Osteoblast (primary cell): ENCODE measurements around the gene CCDC92B. TPM values are rescaled to one million over a fixed set of nuclear protein-coding genes. Genes with fewer than 3 reads are reported as not detected.

Experiments
- DNase-seq: peaks from one replicate; pipeline ENCODE4 v3.0.0; 2011; ENCODE audit warnings: low spot score, mixed read lengths; ENCODE audit not compliant: insufficient read length; ENCODE audit errors: missing footprints
- H2AFZ ChIP-seq: 2 replicates; pipeline ENCODE4 v1.6.0; 2011; ENCODE audit warnings: mild to moderate bottlenecking, low read length
- H3K27ac ChIP-seq: 2 replicates; pipeline ENCODE4 v1.5.1; 2011; ENCODE audit warnings: mild to moderate bottlenecking, low read depth, low read length, moderate library complexity
- H3K27me3 ChIP-seq: 2 replicates; pipeline ENCODE4 v1.6.0; 2012; ENCODE audit warnings: mild to moderate bottlenecking, control low read depth, inconsistent platforms, low read length, moderate library complexity; ENCODE audit not compliant: insufficient read depth
- H3K36me3 ChIP-seq: 2 replicates; pipeline ENCODE4 v1.5.1; 2011; ENCODE audit warnings: mild to moderate bottlenecking, low read length, control low read depth, moderate library complexity; ENCODE audit not compliant: insufficient read depth
- H3K4me1 ChIP-seq: 2 replicates; pipeline ENCODE4 v1.5.1; 2011; ENCODE audit warnings: mild to moderate bottlenecking, low read length, control low read depth, moderate library complexity; ENCODE audit not compliant: insufficient read depth
- H3K4me2 ChIP-seq: 2 replicates; pipeline ENCODE4 v1.6.0; 2011; ENCODE audit warnings: mild to moderate bottlenecking, low read length; ENCODE audit not compliant: insufficient read depth
- H3K4me3 ChIP-seq: fragments of 200-600 bp; sonication (generic); 3 replicates; pipeline ENCODE4 v1.5.1; 2012; ENCODE audit warnings: mild to moderate bottlenecking, low read length, inconsistent platforms; ENCODE audit not compliant: insufficient read depth
- H3K79me2 ChIP-seq: 2 replicates; pipeline ENCODE4 v1.6.0; 2012; ENCODE audit warnings: mild to moderate bottlenecking, low read length, control low read depth, inconsistent platforms; ENCODE audit not compliant: insufficient read depth
- H3K9me3 ChIP-seq: 2 replicates; pipeline ENCODE4 v1.5.1; 2011; ENCODE audit warnings: low read depth, low read length, control low read depth
- H4K20me1 ChIP-seq: 2 replicates; pipeline ENCODE4 v1.6.0; 2012; ENCODE audit warnings: mild to moderate bottlenecking, low read length, control low read depth; ENCODE audit not compliant: insufficient read depth
- CTCF ChIP-seq: IDR thresholded peaks from 2 replicates; pipeline ENCODE4 v1.5.1; 2011; ENCODE audit warnings: mild to moderate bottlenecking, low read depth, low read length, moderate library complexity; ENCODE audit errors: extremely low read depth
- total RNA-seq: library from RNA; depleted of rRNA; stranded (reverse); fragments of >200 nt; gene quantifications from 2 replicates; pipeline ENCODE4 v1.2.3, GENCODE V29; 2012

CCDC92B gene
- total RNA-seq, 1 donor = not detected

GRCh38 chr17:2697611-2698162, 51.8 kb downstream of the CCDC92B start:
- DNase-seq = peak; percentile 84
- Histone ChIP-seq H3K4me1 (no peaks in the 10 kb centered on the region), H4K20me1 (peaks cover 6% of the 10 kb centered on the region), H2AFZ (no peak overlapping the region), H3K36me3 (peaks cover 44% of the 10 kb centered on the region), H3K9me3 (no peaks in the 10 kb centered on the region), H3K27me3 (no peaks in the 10 kb centered on the region), H3K27ac (no peak overlapping the region), H3K79me2 (no peaks in the 10 kb centered on the region), H3K4me3 (no peak overlapping the region), H3K4me2 (no peak overlapping the region)
- no peak for TF ChIP-seq CTCF

GRCh38 chr17:2695961-2696760, 53.3 kb downstream of the CCDC92B start:
- H3K4me3 ChIP-seq = no peak overlapping the region
- peaks cover 6% of the 10 kb centered on the region for H4K20me1 ChIP-seq
- no peak overlapping the region for H3K27ac ChIP-seq
- no peak for TF ChIP-seq CTCF
- no peaks in the 10 kb centered on the region for H3K27me3 ChIP-seq
- peaks cover 41% of the 10 kb centered on the region for H3K36me3 ChIP-seq
- no peaks in the 10 kb centered on the region for H3K4me1 ChIP-seq
- peak; percentile 87 for DNase-seq
- no peaks in the 10 kb centered on the region for H3K79me2 ChIP-seq
- no peak overlapping the region for H3K4me2 ChIP-seq
- H3K9me3 ChIP-seq = no peaks in the 10 kb centered on the region
- no peak overlapping the region for H2AFZ ChIP-seq

GRCh38 chr17:2695243-2695960, 54.0 kb downstream of the CCDC92B start:
- no peak for TF ChIP-seq CTCF
- H3K79me2 ChIP-seq = no peaks in the 10 kb centered on the region
- no peak overlapping the region for H3K27ac ChIP-seq
- no peaks in the 10 kb centered on the region for H3K27me3 ChIP-seq
- H3K4me1 ChIP-seq = no peaks in the 10 kb centered on the region
- peaks cover 6% of the 10 kb centered on the region for H4K20me1 ChIP-seq
- peaks cover 38% of the 10 kb centered on the region for H3K36me3 ChIP-seq
- no peak overlapping the region for H2AFZ ChIP-seq
- H3K9me3 ChIP-seq = no peaks in the 10 kb centered on the region
- DNase-seq = peak; percentile 87
- H3K4me3 ChIP-seq = no peak overlapping the region
- no peak overlapping the region for H3K4me2 ChIP-seq
